ENCODE results near the gene SOSTDC1. TPM values are rescaled to one million over a fixed set of nuclear protein-coding genes. Genes with fewer than 3 reads are reported as not detected.
A peak's percentile ranks its signal among the peaks of the same experiment; 100 is the strongest.
"Not testable (repeated sequence)": the region's sequence is repeated elsewhere in the genome, so short reads cannot be mapped to it uniquely, and the experiment has no call there.

SOSTDC1 gene
- total RNA-seq, 1 donor from 2014 or later = not detected

- no peak overlapping the region for H3K4me3 Mint-ChIP-seq (ENCODE audit: unreplicated experiment)
- no peaks in the 10 kb centered on the region for H3K9me3 Mint-ChIP-seq (ENCODE audit: unreplicated experiment)
- DNase-seq = peak; percentile 27
- no peaks in the 10 kb centered on the region for H3K27me3 Mint-ChIP-seq (ENCODE audit: unreplicated experiment)
- peak overlapping the region; percentile 39 for H3K27ac Mint-ChIP-seq (ENCODE audit: unreplicated experiment)
- H3K36me3 Mint-ChIP-seq (ENCODE audit: unreplicated experiment) = no peaks in the 10 kb centered on the region
- no peaks in the 10 kb centered on the region for H3K4me1 Mint-ChIP-seq (ENCODE audit: low read depth, unreplicated experiment)
- TF ChIP-seq CTCF (IDR thresholded peaks at IDR 0.05; ENCODE audit: partially characterized antibody, unreplicated experiment) = no peak
These were observed 15.2 kb downstream of the SOSTDC1 start for GRCh38 chr7:16450366-16450765.

GRCh38 chr7:16447876-16448275, 17.7 kb downstream of the SOSTDC1 start:
- no peak for TF ChIP-seq CTCF (IDR thresholded peaks at IDR 0.05; ENCODE audit: partially characterized antibody, unreplicated experiment)
- H3K27ac Mint-ChIP-seq (ENCODE audit: unreplicated experiment) = no peak overlapping the region
- no peaks in the 10 kb centered on the region for H3K9me3 Mint-ChIP-seq (ENCODE audit: unreplicated experiment)
- H3K36me3 Mint-ChIP-seq (ENCODE audit: unreplicated experiment) = no peaks in the 10 kb centered on the region
- H3K27me3 Mint-ChIP-seq (ENCODE audit: unreplicated experiment) = no peaks in the 10 kb centered on the region
- H3K4me3 Mint-ChIP-seq (ENCODE audit: unreplicated experiment) = no peak overlapping the region
- DNase-seq = no peak
- no peaks in the 10 kb centered on the region for H3K4me1 Mint-ChIP-seq (ENCODE audit: low read depth, unreplicated experiment)

- no peaks in the 10 kb centered on the region for H3K36me3 Mint-ChIP-seq (ENCODE audit: unreplicated experiment)
- no peak overlapping the region for H3K27ac Mint-ChIP-seq (ENCODE audit: unreplicated experiment)
- TF ChIP-seq CTCF (IDR thresholded peaks at IDR 0.05; ENCODE audit: partially characterized antibody, unreplicated experiment) = no peak
- no peak for DNase-seq
- no peaks in the 10 kb centered on the region for H3K27me3 Mint-ChIP-seq (ENCODE audit: unreplicated experiment)
- H3K4me1 Mint-ChIP-seq (ENCODE audit: low read depth, unreplicated experiment) = no peaks in the 10 kb centered on the region
- no peak overlapping the region for H3K4me3 Mint-ChIP-seq (ENCODE audit: unreplicated experiment)
- no peaks in the 10 kb centered on the region for H3K9me3 Mint-ChIP-seq (ENCODE audit: unreplicated experiment)
These were observed 19.0 kb downstream of the SOSTDC1 start for GRCh38 chr7:16446508-16446907.

GRCh38 chr7:16443871-16444270, 21.7 kb downstream of the SOSTDC1 start:
- H3K4me3 Mint-ChIP-seq (ENCODE audit: unreplicated experiment) = not testable (repeated sequence)

GRCh38 chr7:16438988-16439387, 26.6 kb downstream of the SOSTDC1 start:
- Mint-ChIP-seq H3K27ac (ENCODE audit: unreplicated experiment) (no peak overlapping the region), H3K9me3 (ENCODE audit: unreplicated experiment) (no peaks in the 10 kb centered on the region), H3K4me1 (ENCODE audit: low read depth, unreplicated experiment) (peaks cover 2% of the 10 kb centered on the region), H3K4me3 (ENCODE audit: unreplicated experiment) (no peak overlapping the region), H3K36me3 (ENCODE audit: unreplicated experiment) (no peaks in the 10 kb centered on the region), H3K27me3 (ENCODE audit: unreplicated experiment) (no peaks in the 10 kb centered on the region)
- TF ChIP-seq CTCF (IDR thresholded peaks at IDR 0.05; ENCODE audit: partially characterized antibody, unreplicated experiment) = no peak
- no peak for DNase-seq

More at GRCh38 chr7:16443871-16444270, 21.7 kb downstream of the SOSTDC1 start:
- H3K36me3 Mint-ChIP-seq (ENCODE audit: unreplicated experiment); H3K27me3 Mint-ChIP-seq (ENCODE audit: unreplicated experiment); H3K27ac Mint-ChIP-seq (ENCODE audit: unreplicated experiment); H3K9me3 Mint-ChIP-seq (ENCODE audit: unreplicated experiment); DNase-seq; H3K4me1 Mint-ChIP-seq (ENCODE audit: low read depth, unreplicated experiment): not testable (repeated sequence)

GRCh38 chr7:16436306-16436705, 29.2 kb downstream of the SOSTDC1 start:
- H3K4me1 Mint-ChIP-seq (ENCODE audit: low read depth, unreplicated experiment) = peaks cover 2% of the 10 kb centered on the region
- H3K4me3 Mint-ChIP-seq (ENCODE audit: unreplicated experiment) = no peak overlapping the region
- no peaks in the 10 kb centered on the region for H3K27me3 Mint-ChIP-seq (ENCODE audit: unreplicated experiment)
- DNase-seq = no peak
- no peaks in the 10 kb centered on the region for H3K9me3 Mint-ChIP-seq (ENCODE audit: unreplicated experiment)
- H3K27ac Mint-ChIP-seq (ENCODE audit: unreplicated experiment) = no peak overlapping the region
- H3K36me3 Mint-ChIP-seq (ENCODE audit: unreplicated experiment) = no peaks in the 10 kb centered on the region
- no peak for TF ChIP-seq CTCF (IDR thresholded peaks at IDR 0.05; ENCODE audit: partially characterized antibody, unreplicated experiment)

All from glutamatergic neuron (in vitro differentiated cells).